Ramos (cell line): ENCODE results near the gene CDC27.
"Not testable (repeated sequence)": the region's sequence is repeated elsewhere in the genome, so short reads cannot be mapped to it uniquely, and the experiment has no call there.

Source experiments
- in situ Hi-C: fragments of 300-500 bp; cut with MboI; formaldehyde crosslinking; loops from one replicate; pipeline ENCODE4 v1.14.3; 2022; ENCODE audit warnings: low sequenced_read_pairs; ENCODE audit not compliant: unreplicated experiment

CDC27 gene

DNA sequence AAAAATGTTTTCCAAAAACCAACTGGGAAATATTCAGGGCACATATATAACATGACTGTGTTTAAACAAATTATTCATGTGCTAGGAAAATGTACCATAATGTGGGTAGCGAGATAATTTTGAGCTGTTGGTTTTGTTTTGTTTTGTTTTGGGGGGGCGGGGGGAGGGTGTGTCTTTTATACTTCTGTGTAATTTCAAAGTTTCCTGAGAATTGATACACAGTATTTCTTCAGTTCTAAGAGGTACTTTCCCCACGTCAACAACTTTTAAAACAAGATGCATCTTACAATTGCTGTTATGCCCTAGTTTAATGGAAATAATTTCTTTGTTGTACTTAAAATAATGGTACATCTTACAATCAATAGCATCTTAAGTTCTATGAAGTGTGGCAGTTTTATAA, 110.3 kb downstream of the CDC27 start:
- in situ Hi-C loops = no loop called here

DNA sequence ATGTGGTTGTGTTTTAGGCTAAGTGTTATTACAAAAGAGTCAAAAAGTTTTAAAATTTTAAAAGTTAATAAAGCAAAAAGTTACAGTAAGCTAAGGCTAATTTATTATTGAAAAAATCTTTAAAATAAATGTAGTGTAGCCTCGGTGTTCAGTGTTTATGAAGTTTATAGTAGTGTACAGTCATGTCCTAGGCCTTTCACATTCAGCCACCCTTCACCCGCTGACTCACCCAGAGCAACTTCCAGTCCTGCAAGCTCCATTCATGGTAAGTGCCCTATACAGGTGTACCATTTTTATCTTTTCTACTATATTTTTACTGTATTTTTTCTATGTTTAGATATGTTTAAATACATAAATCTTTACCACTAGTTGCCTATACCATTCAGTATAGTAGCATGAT, 111.5 kb downstream of the CDC27 start:
- in situ Hi-C loops = no loop called here

DNA sequence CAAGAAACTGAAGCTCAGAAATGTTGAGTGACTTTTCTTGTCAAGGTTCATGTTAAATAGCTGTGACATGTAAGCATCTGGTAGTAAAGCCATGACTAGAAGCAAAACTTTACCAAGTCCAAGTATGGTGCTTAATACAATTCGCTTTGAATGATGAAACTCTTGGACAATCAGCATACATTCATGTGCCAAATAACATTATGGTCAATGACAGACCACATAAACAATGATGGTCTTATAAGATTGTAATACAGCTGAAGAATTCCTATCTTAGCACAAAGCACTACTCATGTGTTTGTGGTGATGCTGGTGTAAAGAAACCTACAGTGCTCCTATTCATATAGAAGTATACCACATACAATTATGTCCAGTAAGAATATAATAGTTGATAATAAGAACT, 112.9 kb downstream of the CDC27 start:
- in situ Hi-C loops = no loop called here

DNA sequence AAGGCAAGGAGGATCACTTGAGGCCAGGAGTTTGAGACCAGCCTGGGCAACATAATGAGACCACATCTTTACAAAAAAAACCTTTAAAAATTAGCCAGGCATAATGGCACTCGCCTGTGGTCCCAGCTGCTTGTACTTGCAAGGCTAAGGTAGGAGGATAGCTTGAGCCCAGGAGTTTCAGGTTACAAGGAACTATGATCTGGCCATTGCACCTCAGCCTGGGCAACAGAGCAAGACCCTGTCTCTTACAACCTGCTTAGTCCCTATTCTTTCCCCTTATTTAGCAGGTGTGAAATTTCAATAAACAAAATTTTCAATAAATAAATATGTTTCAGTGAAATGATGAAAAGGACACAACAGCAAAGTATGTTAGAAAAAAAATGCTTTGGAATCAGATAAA, 114.7 kb downstream of the CDC27 start:
- in situ Hi-C loops = not testable (repeated sequence)

DNA sequence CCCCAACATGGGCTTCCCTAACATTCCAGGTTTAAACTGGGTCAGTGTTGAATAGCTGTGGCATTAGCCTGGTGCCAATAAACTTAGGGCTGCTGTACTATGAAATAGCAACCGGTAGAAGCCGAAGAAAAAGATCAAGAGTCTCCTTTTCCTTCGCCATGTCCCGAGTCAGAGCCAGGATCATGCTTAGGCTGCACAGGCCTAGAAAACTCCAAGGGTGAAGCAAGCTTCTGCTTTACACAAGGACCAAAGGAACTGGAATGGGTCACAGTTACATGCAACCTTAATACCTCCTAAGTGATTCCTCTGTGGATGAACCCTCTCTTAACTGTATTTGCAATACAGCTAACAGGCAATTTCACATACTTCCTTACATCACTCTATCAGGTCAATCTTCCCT, 115.5 kb downstream of the CDC27 start:
- in situ Hi-C loops = not testable (repeated sequence)

DNA sequence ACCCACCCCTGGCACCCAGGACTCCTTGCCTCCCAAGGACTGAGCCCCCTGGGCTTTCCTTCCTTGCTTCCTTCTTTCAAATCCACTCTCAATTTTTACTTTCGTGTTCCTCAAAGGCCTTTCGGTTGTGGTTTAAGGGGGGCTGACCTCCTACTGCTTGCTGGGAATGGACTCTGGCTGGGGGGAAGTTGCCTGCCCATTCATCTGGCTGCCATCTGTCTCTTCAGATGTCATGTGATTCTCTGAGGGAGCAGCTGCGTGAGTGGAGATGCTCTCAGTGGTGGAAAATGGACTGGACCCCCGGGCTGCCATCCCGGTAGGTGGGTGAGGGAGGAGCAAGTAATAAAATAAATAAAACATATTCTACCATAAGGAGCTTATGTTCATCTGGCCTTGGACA, 116.2 kb downstream of the CDC27 start:
- in situ Hi-C loops = no loop called here

DNA sequence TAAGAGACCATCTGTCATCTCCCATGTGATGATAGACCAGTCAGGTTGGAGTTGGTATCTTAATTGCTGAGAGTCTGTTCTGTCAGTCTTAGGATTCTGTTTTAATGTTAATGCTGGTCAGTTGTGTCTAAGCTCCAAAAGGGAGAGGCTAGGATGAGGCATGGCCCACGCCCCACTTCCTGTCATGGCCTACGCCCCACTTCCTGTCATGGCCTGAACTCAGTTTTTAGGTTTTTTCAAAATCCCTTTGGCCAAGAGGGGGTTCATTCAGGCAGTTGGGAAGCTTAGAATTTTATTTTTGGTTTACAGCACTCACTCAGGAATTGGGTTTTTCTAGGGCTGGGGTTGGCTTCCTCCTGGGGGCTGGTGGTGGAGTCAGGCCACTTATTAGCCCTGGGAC, 117.9 kb downstream of the CDC27 start:
- in situ Hi-C loops = not testable (repeated sequence)

DNA sequence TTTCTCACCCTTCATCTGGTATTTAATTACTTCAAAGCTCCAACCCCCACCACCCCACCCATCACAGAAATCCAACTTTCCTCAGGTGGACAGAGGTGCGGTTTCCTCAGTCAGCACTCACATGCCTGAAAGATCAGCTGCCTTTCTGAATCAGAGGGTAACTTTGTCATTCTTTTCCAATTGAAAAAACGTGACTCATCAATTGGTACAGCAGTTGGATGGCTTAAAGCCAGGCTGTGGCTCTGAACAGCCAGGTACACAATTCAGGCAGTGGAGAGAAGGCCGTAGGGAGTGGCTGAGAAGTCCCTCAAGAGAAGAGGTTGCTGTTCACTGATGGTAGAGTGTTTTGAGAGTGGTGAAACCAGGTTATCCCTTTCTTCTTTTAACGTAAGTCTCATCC, 118.8 kb downstream of the CDC27 start:
- in situ Hi-C loops = not testable (repeated sequence)
